K562 (cell line): ENCODE data around the gene ILKAP. TPM values are rescaled to one million over a fixed set of nuclear protein-coding genes. Genes with fewer than 3 reads are reported as not detected.
A peak's percentile ranks its signal among the peaks of the same experiment; 100 is the strongest.

ENCODE experiments used
- ATAC-seq: fragments of 200-7000 bp; cut with Tn5 transposase; 3 replicates; pipeline ENCODE4 v1.9.1; 2020; ENCODE audit warnings: moderate library complexity
- BruUV-seq: library from RNA; stranded (reverse); fragments of 400-500 nt; replicated peaks from 2 replicates; lab custom pipeline; 2021; lab: Mats Ljungman, UMichigan
- CTCF ChIA-PET: fragments of 300-600 bp; formaldehyde crosslinking; extraction: SDS; loops from one replicate; lab custom pipeline; 2021; ENCODE audit warnings: low intra/inter-chr PET ratio; lab: Yijun Ruan, JAX
- POLR2A ChIA-PET: fragments of 300-600, 350-650 bp; sonication (Branson Sonifier 250); formaldehyde crosslinking; extraction: SDS; loops from one replicate; lab custom pipeline; 2021; ENCODE audit warnings: antibody characterized with exemption, inconsistent platforms; lab: Yijun Ruan, JAX
- DNase-seq, 4 experiments: peaks; one replicate each; pipeline versions ENCODE4 v3.0.0 to v3.0.0-alpha.2; 2011 to 2018; ENCODE audit warnings: low spot score in 3 of 4, mixed read lengths in 3 of 4; ENCODE audit errors: extremely low read depth in 1 of 4
- FAIRE-seq: peaks from 2 replicates; lab custom pipeline; 2011; peaks lifted over from hg19 to GRCh38; lab: Jason Lieb, UNC
- H2AFZ ChIP-seq: 2 replicates; pipeline ENCODE4 v1.6.0; 2011; ENCODE audit warnings: low read depth, low read length, control low read depth, inconsistent platforms
- H3K27ac ChIP-seq: fragments of 200-600 bp; 3 replicates; pipeline ENCODE4 v1.8.0; 2011; ENCODE audit warnings: low read depth, mild to moderate bottlenecking, control low read depth, inconsistent platforms, low read length, moderate library complexity, mixed read lengths; ENCODE audit errors: extremely low read depth
- H3K27me3 ChIP-seq, 2 experiments: fragments of 300-600 bp in 1 of 2; 2 replicates in 1 of 2; 3 replicates in 1 of 2; pipeline versions ENCODE4 v1.6.0 to v1.8.0; 2011; ENCODE audit warnings: inconsistent platforms in 2 of 2, low read length in 2 of 2, mild to moderate bottlenecking in 1 of 2, mixed read lengths in 1 of 2, moderate library complexity in 1 of 2; ENCODE audit not compliant: control insufficient read depth in 2 of 2, insufficient read depth in 2 of 2
- H3K36me3 ChIP-seq: fragments of 300-600 bp; 3 replicates; pipeline ENCODE4 v1.8.0; 2011; ENCODE audit warnings: mild to moderate bottlenecking, low read length, inconsistent platforms; ENCODE audit not compliant: control insufficient read depth, insufficient read depth
- H3K4me1 ChIP-seq, 2 experiments: fragments of 200-600 bp in 1 of 2; replicated peaks in 1 of 2; 2 replicates in 1 of 2; 3 replicates in 1 of 2; pipeline versions ENCODE4 v1.5.1 to v1.8.0; 2011; ENCODE audit warnings: inconsistent platforms in 2 of 2, low read length in 2 of 2, mild to moderate bottlenecking in 1 of 2, mixed read lengths in 1 of 2, moderate library complexity in 1 of 2; ENCODE audit not compliant: control insufficient read depth in 2 of 2, insufficient read depth in 2 of 2
- H3K4me2 ChIP-seq: 2 replicates; pipeline ENCODE4 v1.6.1; 2011; ENCODE audit warnings: low read length, control low read depth, inconsistent platforms, mixed read lengths; ENCODE audit not compliant: insufficient read depth
- H3K4me3 ChIP-seq: fragments of 200-600 bp; sonication (generic), shearing (Covaris generic); 2 replicates; pipeline ENCODE4 v1.5.1; 2016; ENCODE audit warnings: control low read depth, inconsistent platforms
- H3K79me2 ChIP-seq: fragments of 200-600 bp; 3 replicates; pipeline ENCODE4 v1.8.0; 2011; ENCODE audit warnings: low read length, inconsistent platforms; ENCODE audit not compliant: control insufficient read depth, insufficient read depth
- H3K9ac ChIP-seq, 2 experiments: 2 replicates each; pipeline versions ENCODE4 v1.6.0 to v1.6.1; 2011; ENCODE audit warnings: low read depth in 2 of 2, low read length in 2 of 2, control low read depth in 1 of 2, inconsistent platforms in 1 of 2, mild to moderate bottlenecking in 1 of 2, mixed read lengths in 1 of 2; ENCODE audit not compliant: insufficient read depth in 1 of 2
- H3K9me1 ChIP-seq: one replicate; pipeline ENCODE4 v1.6.0; 2011; ENCODE audit warnings: inconsistent platforms, mild to moderate bottlenecking, low read length, moderate library complexity; ENCODE audit not compliant: control insufficient read depth, insufficient read depth
- H3K9me3 ChIP-seq: replicated peaks from 2 replicates; pipeline ENCODE4 v1.5.1; 2011; ENCODE audit warnings: low read depth, low read length, inconsistent platforms; ENCODE audit not compliant: control insufficient read depth, insufficient read depth
- H4K20me1 ChIP-seq: replicated peaks from 2 replicates; pipeline ENCODE4 v1.6.1; 2011; ENCODE audit warnings: low read length, inconsistent platforms, mixed read lengths; ENCODE audit not compliant: control insufficient read depth, insufficient read depth
- KLF13 ChIP-seq: fragments of 450-650 bp; IDR thresholded peaks from 2 replicates; pipeline ENCODE4 v1.6.1; 2016; ENCODE audit warnings: missing genetic modification characterization, low read depth, mild to moderate bottlenecking, missing compliant biosample characterization, moderate library complexity, borderline replicate concordance
- MAZ ChIP-seq, 2 experiments: fragments of 450-650 bp in 1 of 2; sonication (generic) in 1 of 2; formaldehyde crosslinking; IDR thresholded peaks in 1 of 2; conservative IDR thresholded peaks in 1 of 2; 2 replicates each; pipeline versions ENCODE4 v1.4.0 to v1.5.0; 2020; ENCODE audit warnings: mild to moderate bottlenecking in 1 of 2, missing genetic modification reagents in 1 of 2
- MECOM ChIP-seq: fragments of 250-450 bp; sonication (Bioruptor Pico); IDR thresholded peaks from 2 replicates; pipeline ENCODE4 v1.8.0; 2022; ENCODE audit warnings: inconsistent platforms
- MED1 ChIP-seq: sonication (generic); formaldehyde crosslinking; IDR thresholded peaks from 2 replicates; pipeline ENCODE4 v1.8.1; 2023; ENCODE audit warnings: missing genetic modification reagents, borderline replicate concordance
- MIER1 ChIP-seq: fragments of 450-650 bp; IDR thresholded peaks from 2 replicates; pipeline ENCODE4 v1.6.1; 2016; ENCODE audit warnings: antibody characterized with exemption, mild to moderate bottlenecking, low read depth
- SREBF2 ChIP-seq: sonication (generic); formaldehyde crosslinking; IDR thresholded peaks from 2 replicates; pipeline ENCODE4 v1.4.0; 2020; ENCODE audit warnings: mild to moderate bottlenecking, missing genetic modification reagents
- SRSF1 ChIP-seq: fragments of 200-400 bp; formaldehyde crosslinking; IDR thresholded peaks from 2 replicates; pipeline ENCODE4 v1.6.1; 2017; ENCODE audit warnings: mild to moderate bottlenecking, low read depth, low read length, moderate library complexity
- TAF9B ChIP-seq: fragments of 450-650 bp; IDR thresholded peaks from 2 replicates; pipeline ENCODE4 v1.6.1; 2018; ENCODE audit warnings: mild to moderate bottlenecking; ENCODE audit not compliant: partially characterized antibody
- TARDBP ChIP-seq: fragments of 450-650 bp; IDR thresholded peaks from 2 replicates; pipeline ENCODE4 v1.6.1; 2016
- TEAD1 ChIP-seq, 2 experiments: fragments of 450-650 bp in 1 of 2; sonication (generic) in 1 of 2; formaldehyde crosslinking; IDR thresholded peaks; 2 replicates each; pipeline versions ENCODE4 v1.4.0 to v1.8.0; 2020 to 2022; ENCODE audit warnings: mild to moderate bottlenecking in 2 of 2, missing genetic modification reagents in 1 of 2
- TGIF2 ChIP-seq: sonication (generic); formaldehyde crosslinking; IDR thresholded peaks from 2 replicates; pipeline ENCODE4 v1.8.1; 2022; ENCODE audit warnings: mild to moderate bottlenecking, missing genetic modification reagents, moderate library complexity
- ZNF12 ChIP-seq: sonication (generic); formaldehyde crosslinking; IDR thresholded peaks from 2 replicates; pipeline ENCODE4 v1.4.0; 2020; ENCODE audit warnings: mild to moderate bottlenecking, missing genetic modification reagents
- WGBS: fragments of 100-300 bp; shearing (Covaris generic); methylation state at CpG from one replicate; pipeline ENCODE4 v1.1.6; 2016; ENCODE audit warnings: low coverage, mixed read lengths; ENCODE audit not compliant: insufficient coverage; ENCODE audit errors: missing lambda C conversion rate; 5-methylcytosine and 5-hydroxymethylcytosine counted together
- in situ Hi-C: fragments of 300-500 bp; cut with MboI; formaldehyde crosslinking; loops from 4 replicates; pipeline ENCODE4 v1.15.0; 2018; ENCODE audit warnings: inconsistent platforms, mixed read lengths
- intact Hi-C: fragments of 100-400 bp; cut with micrococcal nuclease; formaldehyde crosslinking; loops from 2 replicates; pipeline ENCODE4 v1.14.2; 2022
- polyA plus RNA-seq, 8 experiments: library from polyadenylated mRNA; depleted of rRNA in 4 of 8; stranded (reverse) in 5 of 8; unstranded in 3 of 8; fragments of >200 nt; fragmentation: Nextera tagmentation in 2 of 8; fragmentation: Illumina TruSeq in 1 of 8; extraction: Ambion mirVana in 2 of 8; extraction: Trizol in 1 of 8; gene quantifications; 2 replicates each; pipeline versions ENCODE4 v1.2.1 to v1.2.3, GENCODE V29; 2011 to 2014; ENCODE audit warnings: inconsistent platforms in 1 of 8, missing spikeins in 1 of 8
- total RNA-seq, 7 experiments: library from RNA; depleted of rRNA in 6 of 7; stranded (reverse); fragments of >200 nt in 6 of 7; fragmentation: Illumina TruSeq in 2 of 7; extraction: Trizol in 2 of 7; gene quantifications; 2 replicates each; pipeline versions ENCODE4 v1.2.1 to v1.2.3, GENCODE V29; 2011 to 2021; ENCODE audit warnings: low replicate concordance in 1 of 7
- TF ChIP-seq, protein P1 (sequence below): fragments of 450-650 bp; IDR thresholded peaks from 2 replicates; pipeline ENCODE4 v1.6.1; 2016; ENCODE audit warnings: borderline replicate concordance

ILKAP gene
- total and polyA plus RNA-seq, 9 of the 15 experiments (the other 6 are each of a cell fraction or from before 2014, with no cell fraction given) = 3.1 to 43.9 (median 20.7) TPM

DNA sequence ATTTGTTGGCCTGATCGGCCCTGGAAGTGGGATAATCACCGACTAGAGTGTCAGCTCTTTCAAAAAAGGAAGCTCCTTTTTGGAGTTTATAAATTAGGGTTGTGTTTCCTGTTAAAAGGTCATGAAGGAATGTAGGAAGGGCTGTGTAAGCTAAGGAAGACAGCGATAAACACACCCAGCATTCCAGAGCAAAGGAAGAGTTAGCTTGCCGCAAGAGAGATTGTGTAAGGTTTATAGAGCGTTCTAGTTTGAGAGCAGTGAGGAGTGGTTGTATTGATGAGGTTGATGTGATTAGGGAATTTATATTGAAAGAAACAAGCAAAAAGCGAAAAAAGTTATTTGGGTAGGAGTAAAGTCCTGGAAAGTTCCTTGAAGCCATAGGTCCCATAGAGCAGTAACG lies 3.5 kb upstream of the ILKAP start:
- Histone ChIP-seq H3K9me1 (no peaks in the 10 kb centered on the region), H2AFZ (no peak overlapping the region), H3K36me3 (no peaks in the 10 kb centered on the region), H3K27me3 (peaks cover 0 to 2% of the 10 kb centered on the region in 2 experiments; a peak in 1 of 5 replicates), H3K9me3 (peaks cover 3% of the 10 kb centered on the region; the same call in 1 of the 2 replicates), H3K4me2 (no peak overlapping the region), H4K20me1 (0 out of 2 replicates have a peak, but pooled peaks cover 4% of the 10 kb centered on the region), H3K79me2 (peaks cover 15% of the 10 kb centered on the region), H3K4me1 (peaks cover 12% of the 10 kb centered on the region in 2 experiments; a peak in 4 of 5 replicates), H3K4me3 (no peak overlapping the region), H3K9ac (no peak overlapping the region), H3K27ac (no peak overlapping the region)
- ATAC-seq (no peak), FAIRE-seq (no peak), DNase-seq (no peak)
- BruUV-seq = no TSS peak
- 47% methylated on average over 7 of the region's 7 CpGs for WGBS
- intact Hi-C loops (no loop called here), in situ Hi-C loops (no loop called here)
- POLR2A ChIA-PET = interaction anchor here (1.2 kb wide), 1 partner anchor 9 kb away, joined by 3 read pairs; no protein-coding TSS in a partner anchor
- TF ChIP-seq MED1 (CRISPR knock-in tag) = no peak
- CTCF ChIA-PET = no interaction called here

- ChIA-PET POLR2A (no interaction called here), CTCF (no interaction called here)
- WGBS = 7% methylated on average over 11 of the region's 18 CpGs
- peak overlapping the region; percentile 78 for H3K27ac ChIP-seq
- FAIRE-seq = peak; percentile 84
- peak; percentile 22 for ATAC-seq
- peak overlapping the region; percentile 79 for H3K4me3 ChIP-seq
- H3K27me3 ChIP-seq = no peaks in the 10 kb centered on the region
- peak overlapping the region; percentile 83 for H2AFZ ChIP-seq
- H3K79me2 ChIP-seq = peaks cover 43% of the 10 kb centered on the region
- H4K20me1 ChIP-seq = 0 out of 2 replicates have a peak, but pooled peaks cover 12% of the 10 kb centered on the region
- in situ Hi-C loops = no loop called here
- intact Hi-C loops = no loop called here
- H3K4me1 ChIP-seq = peaks cover 12 to 17% of the 10 kb centered on the region in 2 experiments; a peak in 4 of 5 replicates
- H3K9me1 ChIP-seq = no peaks in the 10 kb centered on the region
- peak in 2 of 4 experiments; percentile 16 to 44 for DNase-seq
- BruUV-seq = TSS peak; percentile 96
- H3K9me3 ChIP-seq = peaks cover 3% of the 10 kb centered on the region; the same call in 1 of the 2 replicates
- peak overlapping the region; percentile 77 for H3K4me2 ChIP-seq
- peak overlapping the region; percentile 84 to 91 for H3K9ac ChIP-seq
- H3K36me3 ChIP-seq = 0 out of 3 replicates have a peak, but pooled peaks cover 3% of the 10 kb centered on the region
- TF ChIP-seq KLF13 (peak; percentile 52; the same call in 1 of the 2 replicates), MAZ (CRISPR knock-in tag; conservative IDR thresholded peaks at IDR 0.05 in 1 of 2, IDR thresholded peaks at IDR 0.05 in 1 of 2) (0 out of 4 replicates have a peak, but pooled peaks of 1 of the 2 experiments have one; percentile 14), SREBF2 (CRISPR knock-in tag) (no peak), TAF9B (no peak), SRSF1 (no peak), MECOM (CRISPR knock-in tag) (no peak), TGIF2 (CRISPR knock-in tag) (no peak), MIER1 (no peak), TARDBP (peak; percentile 66; the same call in 1 of the 2 replicates), TEAD1 (CRISPR knock-in tag; IDR thresholded peaks at IDR 0.05) (0 out of 4 replicates have a peak, but pooled peaks of 1 of the 2 experiments have one; percentile 29), ZNF12 (CRISPR knock-in tag) (no peak)
- TF ChIP-seq, protein P1, sequence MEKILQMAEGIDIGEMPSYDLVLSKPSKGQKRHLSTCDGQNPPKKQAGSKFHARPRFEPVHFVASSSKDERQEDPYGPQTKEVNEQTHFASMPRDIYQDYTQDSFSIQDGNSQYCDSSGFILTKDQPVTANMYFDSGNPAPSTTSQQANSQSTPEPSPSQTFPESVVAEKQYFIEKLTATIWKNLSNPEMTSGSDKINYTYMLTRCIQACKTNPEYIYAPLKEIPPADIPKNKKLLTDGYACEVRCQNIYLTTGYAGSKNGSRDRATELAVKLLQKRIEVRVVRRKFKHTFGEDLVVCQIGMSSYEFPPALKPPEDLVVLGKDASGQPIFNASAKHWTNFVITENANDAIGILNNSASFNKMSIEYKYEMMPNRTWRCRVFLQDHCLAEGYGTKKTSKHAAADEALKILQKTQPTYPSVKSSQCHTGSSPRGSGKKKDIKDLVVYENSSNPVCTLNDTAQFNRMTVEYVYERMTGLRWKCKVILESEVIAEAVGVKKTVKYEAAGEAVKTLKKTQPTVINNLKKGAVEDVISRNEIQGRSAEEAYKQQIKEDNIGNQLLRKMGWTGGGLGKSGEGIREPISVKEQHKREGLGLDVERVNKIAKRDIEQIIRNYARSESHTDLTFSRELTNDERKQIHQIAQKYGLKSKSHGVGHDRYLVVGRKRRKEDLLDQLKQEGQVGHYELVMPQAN = no peak
These were observed 633 bp upstream of the ILKAP start for GRCh38 chr2:238203973-238204683.
